B cell (primary cell): ENCODE results near the gene DDI2. TPM values are rescaled to one million over a fixed set of nuclear protein-coding genes. Genes with fewer than 3 reads are reported as not detected.

ENCODE experiments used
- ATAC-seq: fragments of 200-7000 bp; cut with Tn5 transposase; one replicate; pipeline ENCODE4 v1.10.0; 2021; ENCODE audit warnings: low read depth, mild to moderate bottlenecking, moderate number of reproducible peaks, moderate library complexity
- CTCF ChIA-PET: fragments of 350-600 bp; sonication (Branson Sonifier 250); formaldehyde crosslinking; loops from one replicate; lab custom pipeline; 2021; ENCODE audit warnings: antibody characterized with exemption, inconsistent platforms; lab: Charles Lee
- POLR2A ChIA-PET: fragments of 350-600 bp; sonication (Branson Sonifier 250); formaldehyde crosslinking; loops from one replicate; lab custom pipeline; 2021; ENCODE audit warnings: antibody characterized with exemption; lab: Charles Lee
- DNase-seq: peaks from one replicate; pipeline ENCODE4 v3.0.0; 2013
- H2AFZ ChIP-seq: 2 replicates; pipeline ENCODE4 v1.6.1; 2012; ENCODE audit warnings: mild to moderate bottlenecking, low read depth, low read length; ENCODE audit not compliant: insufficient read depth, poor library complexity, severe bottlenecking
- H3K27ac ChIP-seq, 2 donors: 1 replicate in 1 of 2; 2 replicates in 1 of 2; pipeline ENCODE4 v1.5.1; 2012 to 2013; ENCODE audit warnings: low read length in 2 of 2, mild to moderate bottlenecking in 2 of 2, moderate library complexity in 1 of 2
- H3K27me3 ChIP-seq, 4 experiments: fragments of 200-600 bp in 1 of 4; sonication (generic) in 1 of 4; replicated peaks in 1 of 4; 1 replicate in 2 of 4; 2 replicates in 2 of 4; pipeline versions ENCODE4 v1.6.1 to v1.7.0; 2013 to 2016; ENCODE audit warnings: low read length in 3 of 4, mild to moderate bottlenecking in 2 of 4, mixed read lengths in 1 of 4, moderate library complexity in 1 of 4; ENCODE audit not compliant: insufficient read depth in 4 of 4, control insufficient read depth in 3 of 4; ENCODE audit errors: control extremely low read depth in 1 of 4
- H3K36me3 ChIP-seq, 2 experiments: replicated peaks in 1 of 2; 1 replicate in 1 of 2; 2 replicates in 1 of 2; pipeline versions ENCODE4 v1.6.1 to v1.7.1; 2013; ENCODE audit warnings: low read length in 1 of 2; ENCODE audit not compliant: insufficient read depth in 2 of 2, control insufficient read depth in 1 of 2; ENCODE audit errors: control extremely low read depth in 1 of 2, extremely low read depth in 1 of 2
- H3K4me1 ChIP-seq, 2 donors: fragments of 200-600 bp in 1 of 2; sonication (generic) in 1 of 2; 1 replicate in 1 of 2; 2 replicates in 1 of 2; pipeline versions ENCODE4 v1.5.1 to v1.6.1; 2013 to 2017; ENCODE audit warnings: low read length in 2 of 2; ENCODE audit not compliant: control insufficient read depth in 2 of 2, insufficient read depth in 2 of 2
- H3K4me2 ChIP-seq: replicated peaks from 2 replicates; pipeline ENCODE3; 2012; ENCODE audit warnings: mild to moderate bottlenecking, low read depth, low read length; ENCODE audit not compliant: poor library complexity, severe bottlenecking
- H3K4me3 ChIP-seq, 5 experiments: fragments of 200-600 bp in 1 of 5; sonication (generic) in 1 of 5; 1 replicate in 3 of 5; 2 replicates in 2 of 5; pipeline versions ENCODE4 v1.5.1 to v1.7.0; 2011 to 2016; ENCODE audit warnings: low read length in 4 of 5, mild to moderate bottlenecking in 4 of 5, low read depth in 2 of 5, control low read depth in 1 of 5, moderate library complexity in 1 of 5; ENCODE audit not compliant: insufficient read depth in 1 of 5; ENCODE audit errors: control extremely low read depth in 1 of 5, extremely low read depth in 1 of 5
- H3K79me2 ChIP-seq: fragments of 200-600 bp; sonication (generic); one replicate; pipeline ENCODE4 v1.6.0; 2016; ENCODE audit warnings: low read length; ENCODE audit not compliant: control insufficient read depth, insufficient read depth
- H3K9ac ChIP-seq: fragments of 200-600 bp; sonication (generic); 2 replicates; pipeline ENCODE4 v1.6.1; 2017; ENCODE audit warnings: mild to moderate bottlenecking, low read length, moderate library complexity
- H3K9me3 ChIP-seq, 3 donors: one replicate each; pipeline versions ENCODE4 v1.6.1 to v1.7.1; 2013; ENCODE audit warnings: low read length in 2 of 3; ENCODE audit not compliant: control insufficient read depth in 2 of 3, insufficient read depth in 1 of 3; ENCODE audit errors: control extremely low read depth in 1 of 3
- H4K20me1 ChIP-seq: 2 replicates; pipeline ENCODE4 v1.6.0; 2012; ENCODE audit warnings: mild to moderate bottlenecking, low read length; ENCODE audit not compliant: insufficient read depth, control insufficient read depth, poor library complexity, severe bottlenecking
- H3K27ac Mint-ChIP-seq: one replicate; pipeline ENCODE4 v1.8.0; 2021; ENCODE audit warnings: mixed read lengths
- H3K27me3 Mint-ChIP-seq: one replicate; pipeline ENCODE4 v1.8.0; 2021; ENCODE audit warnings: mixed read lengths
- H3K4me1 Mint-ChIP-seq: one replicate; pipeline ENCODE4 v1.8.0; 2021; ENCODE audit warnings: mixed read lengths
- H3K4me3 Mint-ChIP-seq: one replicate; pipeline ENCODE4 v1.8.0; 2021; ENCODE audit warnings: mixed read lengths
- H3K9me3 Mint-ChIP-seq: one replicate; pipeline ENCODE4 v1.8.0; 2022; ENCODE audit warnings: mixed read lengths; ENCODE audit not compliant: insufficient read depth
- CTCF ChIP-seq: fragments of 200-600 bp; IDR thresholded peaks from one replicate; pipeline ENCODE4 v1.8.0; 2022; ENCODE audit warnings: antibody characterized with exemption, mild to moderate bottlenecking
- EZH2 ChIP-seq: IDR thresholded peaks from 2 replicates; pipeline ENCODE4 v1.6.1; 2012; ENCODE audit warnings: borderline replicate concordance, low read depth, mild to moderate bottlenecking, moderate library complexity, low read length; ENCODE audit not compliant: insufficient read depth, poor library complexity, severe bottlenecking
- WGBS: methylation state at CpG from one replicate; pipeline ENCODE4 v1.1.5; 2013; ENCODE audit warnings: missing lambda C conversion rate; ENCODE audit not compliant: insufficient coverage; 5-methylcytosine and 5-hydroxymethylcytosine counted together
- intact Hi-C: fragments of 100-400 bp; cut with micrococcal nuclease; formaldehyde crosslinking; loops from one replicate; pipeline ENCODE4 v1.10.0; 2022
- polyA plus RNA-seq: library from polyadenylated mRNA; depleted of rRNA; stranded (reverse); fragments of >200 nt; gene quantifications from 2 replicates; pipeline ENCODE4 v1.2.3, GENCODE V29; 2012
- total RNA-seq, 2 donors: library from RNA; stranded (reverse); fragments of 120-200 nt in 1 of 2; gene quantifications; 1 replicate in 1 of 2; 2 replicates in 1 of 2; pipeline versions ENCODE4 v1.2.3 to v1.2.4, GENCODE V29; 2013 to 2022

DDI2 gene
- total and polyA plus RNA-seq, 2 donors (not counting 1 experiment from before 2014, with no cell fraction given) = 8.5 to 61.0 TPM

GRCh38 chr1:15680561-15681348, 63.5 kb downstream of the DDI2 start:
- H3K4me3 ChIP-seq = no peak overlapping the region
- no peaks in the 10 kb centered on the region for H3K9me3 Mint-ChIP-seq
- H3K9me3 ChIP-seq = peaks cover 0 to 10% (median 0%) of the 10 kb centered on the region in 3 donors
- ATAC-seq = no peak
- no peaks in the 10 kb centered on the region for H3K27me3 ChIP-seq
- no peak overlapping the region for H3K4me2 ChIP-seq
- H3K36me3 ChIP-seq = no peaks in the 10 kb centered on the region
- intact Hi-C loops = loop anchor here (5.0 kb wide), 2 partner anchors 158 to 287 kb away; partner anchors contain the start of gene CASP9
- H3K79me2 ChIP-seq = peaks cover 22% of the 10 kb centered on the region
- H3K4me3 Mint-ChIP-seq = peak overlapping the region; percentile 13
- H3K4me1 ChIP-seq = peaks cover 36 to 58% of the 10 kb centered on the region in 2 donors
- peaks cover 48% of the 10 kb centered on the region for H3K4me1 Mint-ChIP-seq
- ChIA-PET CTCF (interaction anchor here (0.6 to 1.6 kb wide), 4 partner anchors 16 to 179 kb away, joined by 3 to 7 read pairs (median 4); no protein-coding TSS in a partner anchor), POLR2A (interaction anchor here (0.6 to 3.3 kb wide), 2 partner anchors 16 to 24 kb away, joined by 4 to 20 read pairs; no protein-coding TSS in a partner anchor)
- H2AFZ ChIP-seq = no peak overlapping the region
- no peak overlapping the region for H3K27ac ChIP-seq
- H3K27ac Mint-ChIP-seq = peak overlapping the region; percentile 95
- no peaks in the 10 kb centered on the region for H3K27me3 Mint-ChIP-seq
- H4K20me1 ChIP-seq = peaks cover under 1% of the 10 kb centered on the region
- WGBS = 84% methylated on average over 6 of the region's 7 CpGs
- DNase-seq = no peak
- TF ChIP-seq CTCF (no peak), EZH2 (no peak)
- H3K9ac ChIP-seq = no peak overlapping the region
